ENCODE results near the gene UTS2B.

Gene UTS2B

GRCh38 chr3:191324936-191325335, 5.4 kb downstream of the UTS2B start:
- Histone ChIP-seq H3K36me3 (ENCODE audit: insufficient read depth, insufficient read length, low read length) (no peaks in the 10 kb centered on the region), H3K9ac (ENCODE audit: insufficient read length, low read depth) (no peak overlapping the region), H3K4me1 (ENCODE audit: insufficient read depth, insufficient read length) (no peaks in the 10 kb centered on the region), H3K27me3 (ENCODE audit: insufficient read depth, insufficient read length) (peaks cover 19% of the 10 kb centered on the region), H3K9me3 (ENCODE audit: insufficient read depth, low read length) (no peaks in the 10 kb centered on the region), H3K4me3 (ENCODE audit: insufficient read length, low read depth) (no peak overlapping the region)
- no peak for DNase-seq (ENCODE audit: low read depth, low spot score)
- TF ChIP-seq YY1 (IDR thresholded peaks at IDR 0.05; ENCODE audit: insufficient read depth, insufficient read length) (no peak), ZNF274 (IDR thresholded peaks at IDR 0.05; ENCODE audit: low read depth, low read length) (no peak), SUZ12 (IDR thresholded peaks at IDR 0.05; ENCODE audit: extremely low read depth, insufficient read depth, insufficient read length) (no peak)

GRCh38 chr3:191321019-191321767, 9.1 kb downstream of the UTS2B start:
- TF ChIP-seq ZNF274 (IDR thresholded peaks at IDR 0.05; ENCODE audit: low read depth, low read length) (no peak), SUZ12 (IDR thresholded peaks at IDR 0.05; ENCODE audit: extremely low read depth, insufficient read depth, insufficient read length) (no peak), YY1 (IDR thresholded peaks at IDR 0.05; ENCODE audit: insufficient read depth, insufficient read length) (no peak)
- Histone ChIP-seq H3K4me1 (ENCODE audit: insufficient read depth, insufficient read length) (no peaks in the 10 kb centered on the region), H3K9ac (ENCODE audit: insufficient read length, low read depth) (no peak overlapping the region), H3K27me3 (ENCODE audit: insufficient read depth, insufficient read length) (no peaks in the 10 kb centered on the region), H3K4me3 (ENCODE audit: insufficient read length, low read depth) (no peak overlapping the region), H3K9me3 (ENCODE audit: insufficient read depth, low read length) (peaks cover 10% of the 10 kb centered on the region; the same call in 1 of the 2 replicates), H3K36me3 (ENCODE audit: insufficient read depth, insufficient read length, low read length) (no peaks in the 10 kb centered on the region)
- no peak for DNase-seq (ENCODE audit: low read depth, low spot score)

GRCh38 chr3:191320316-191320715, 10.0 kb downstream of the UTS2B start:
- TF ChIP-seq YY1 (IDR thresholded peaks at IDR 0.05; ENCODE audit: insufficient read depth, insufficient read length) (no peak), SUZ12 (IDR thresholded peaks at IDR 0.05; ENCODE audit: extremely low read depth, insufficient read depth, insufficient read length) (no peak), ZNF274 (IDR thresholded peaks at IDR 0.05; ENCODE audit: low read depth, low read length) (no peak)
- Histone ChIP-seq H3K9me3 (ENCODE audit: insufficient read depth, low read length) (peaks cover 11% of the 10 kb centered on the region; the same call in 1 of the 2 replicates), H3K36me3 (ENCODE audit: insufficient read depth, insufficient read length, low read length) (no peaks in the 10 kb centered on the region), H3K9ac (ENCODE audit: insufficient read length, low read depth) (no peak overlapping the region), H3K4me1 (ENCODE audit: insufficient read depth, insufficient read length) (no peaks in the 10 kb centered on the region), H3K4me3 (ENCODE audit: insufficient read length, low read depth) (no peak overlapping the region), H3K27me3 (ENCODE audit: insufficient read depth, insufficient read length) (no peaks in the 10 kb centered on the region)
- no peak for DNase-seq (ENCODE audit: low read depth, low spot score)

GRCh38 chr3:191316876-191317603, 13.3 kb downstream of the UTS2B start:
- no peak for TF ChIP-seq ZNF274 (IDR thresholded peaks at IDR 0.05; ENCODE audit: low read depth, low read length)
- no peak for TF ChIP-seq SUZ12 (IDR thresholded peaks at IDR 0.05; ENCODE audit: extremely low read depth, insufficient read depth, insufficient read length)
- no peak for TF ChIP-seq YY1 (IDR thresholded peaks at IDR 0.05; ENCODE audit: insufficient read depth, insufficient read length)
- Histone ChIP-seq H3K27me3 (ENCODE audit: insufficient read depth, insufficient read length) (no peaks in the 10 kb centered on the region), H3K4me1 (ENCODE audit: insufficient read depth, insufficient read length) (no peaks in the 10 kb centered on the region), H3K4me3 (ENCODE audit: insufficient read length, low read depth) (no peak overlapping the region), H3K9ac (ENCODE audit: insufficient read length, low read depth) (no peak overlapping the region), H3K36me3 (ENCODE audit: insufficient read depth, insufficient read length, low read length) (no peaks in the 10 kb centered on the region), H3K9me3 (ENCODE audit: insufficient read depth, low read length) (peaks cover 11% of the 10 kb centered on the region; the same call in 1 of the 2 replicates)
- DNase-seq (ENCODE audit: low read depth, low spot score): no peak

GRCh38 chr3:191314109-191314728, 16.1 kb downstream of the UTS2B start:
- DNase-seq (ENCODE audit: low read depth, low spot score): no peak
- no peak for TF ChIP-seq YY1 (IDR thresholded peaks at IDR 0.05; ENCODE audit: insufficient read depth, insufficient read length)
- TF ChIP-seq SUZ12 (IDR thresholded peaks at IDR 0.05; ENCODE audit: extremely low read depth, insufficient read depth, insufficient read length): no peak
- no peak for TF ChIP-seq ZNF274 (IDR thresholded peaks at IDR 0.05; ENCODE audit: low read depth, low read length)

GRCh38 chr3:191313296-191313695, 17.0 kb downstream of the UTS2B start:
- Histone ChIP-seq H3K27me3 (ENCODE audit: insufficient read depth, insufficient read length) (no peaks in the 10 kb centered on the region), H3K4me3 (ENCODE audit: insufficient read length, low read depth) (no peak overlapping the region), H3K4me1 (ENCODE audit: insufficient read depth, insufficient read length) (no peaks in the 10 kb centered on the region), H3K36me3 (ENCODE audit: insufficient read depth, insufficient read length, low read length) (no peaks in the 10 kb centered on the region), H3K9ac (ENCODE audit: insufficient read length, low read depth) (no peak overlapping the region), H3K9me3 (ENCODE audit: insufficient read depth, low read length) (peaks cover 11% of the 10 kb centered on the region; the same call in 1 of the 2 replicates)
- no peak for DNase-seq (ENCODE audit: low read depth, low spot score)
- TF ChIP-seq SUZ12 (IDR thresholded peaks at IDR 0.05; ENCODE audit: extremely low read depth, insufficient read depth, insufficient read length) (no peak), YY1 (IDR thresholded peaks at IDR 0.05; ENCODE audit: insufficient read depth, insufficient read length) (no peak), ZNF274 (IDR thresholded peaks at IDR 0.05; ENCODE audit: low read depth, low read length) (no peak)

More at GRCh38 chr3:191314109-191314728, 16.1 kb downstream of the UTS2B start:
- no peaks in the 10 kb centered on the region for H3K27me3 ChIP-seq (ENCODE audit: insufficient read depth, insufficient read length)
- no peak overlapping the region for H3K4me3 ChIP-seq (ENCODE audit: insufficient read length, low read depth)
- H3K36me3 ChIP-seq (ENCODE audit: insufficient read depth, insufficient read length, low read length): no peaks in the 10 kb centered on the region
- H3K9ac ChIP-seq (ENCODE audit: insufficient read length, low read depth): no peak overlapping the region
- no peaks in the 10 kb centered on the region for H3K4me1 ChIP-seq (ENCODE audit: insufficient read depth, insufficient read length)
- H3K9me3 ChIP-seq (ENCODE audit: insufficient read depth, low read length): peaks cover 11% of the 10 kb centered on the region; the same call in 1 of the 2 replicates

GRCh38 chr3:191307341-191307740, 23.0 kb downstream of the UTS2B start:
- no peak for DNase-seq (ENCODE audit: low read depth, low spot score)
- no peak overlapping the region for H3K4me3 ChIP-seq (ENCODE audit: insufficient read length, low read depth)
- H3K4me1 ChIP-seq (ENCODE audit: insufficient read depth, insufficient read length): no peaks in the 10 kb centered on the region
- H3K9me3 ChIP-seq (ENCODE audit: insufficient read depth, low read length): no peaks in the 10 kb centered on the region
- no peaks in the 10 kb centered on the region for H3K27me3 ChIP-seq (ENCODE audit: insufficient read depth, insufficient read length)
- no peaks in the 10 kb centered on the region for H3K36me3 ChIP-seq (ENCODE audit: insufficient read depth, insufficient read length, low read length)
- H3K9ac ChIP-seq (ENCODE audit: insufficient read length, low read depth): no peak overlapping the region
- no peak for TF ChIP-seq YY1 (IDR thresholded peaks at IDR 0.05; ENCODE audit: insufficient read depth, insufficient read length)
- TF ChIP-seq ZNF274 (IDR thresholded peaks at IDR 0.05; ENCODE audit: low read depth, low read length): no peak
- no peak for TF ChIP-seq SUZ12 (IDR thresholded peaks at IDR 0.05; ENCODE audit: extremely low read depth, insufficient read depth, insufficient read length)

Measured in NT2/D1 (cell line).